Loucy (cell line): Measurements from ENCODE around the gene DIRAS1.

Experiments
- EZH2phosphoT487 ChIP-seq: fragments of 200-600 bp; IDR thresholded peaks from 2 replicates; pipeline ENCODE4 v1.6.1; 2018; ENCODE audit warnings: antibody characterized with exemption, mild to moderate bottlenecking, moderate library complexity, borderline replicate concordance
- TF ChIP-seq, protein P1 (sequence below): fragments of 200-600 bp; sonication (generic); conservative IDR thresholded peaks from 2 replicates; pipeline ENCODE4 v1.5.1; 2014; ENCODE audit warnings: mild to moderate bottlenecking, antibody characterized with exemption, low read length

DNA sequence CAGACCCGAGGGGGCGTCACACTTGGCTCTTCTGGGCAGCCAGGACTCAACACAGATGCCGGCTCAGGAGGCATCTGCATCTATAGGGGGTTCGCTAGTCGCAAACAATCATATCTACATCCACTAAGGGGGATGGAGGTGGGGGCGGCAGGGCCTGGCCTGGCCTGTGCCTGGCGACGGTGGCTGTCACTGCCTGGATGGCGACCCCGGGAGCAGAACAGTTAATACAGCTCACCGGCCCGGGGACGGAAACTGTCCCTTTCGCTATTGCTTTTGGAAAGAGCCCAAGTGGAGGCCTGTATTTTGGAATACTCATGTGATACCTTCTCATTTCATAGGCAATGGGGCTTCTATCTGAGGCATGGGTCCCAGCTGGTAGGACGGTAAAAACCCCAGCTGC lies 44.2 kb upstream of the DIRAS1 start:
- TF ChIP-seq, protein P1, sequence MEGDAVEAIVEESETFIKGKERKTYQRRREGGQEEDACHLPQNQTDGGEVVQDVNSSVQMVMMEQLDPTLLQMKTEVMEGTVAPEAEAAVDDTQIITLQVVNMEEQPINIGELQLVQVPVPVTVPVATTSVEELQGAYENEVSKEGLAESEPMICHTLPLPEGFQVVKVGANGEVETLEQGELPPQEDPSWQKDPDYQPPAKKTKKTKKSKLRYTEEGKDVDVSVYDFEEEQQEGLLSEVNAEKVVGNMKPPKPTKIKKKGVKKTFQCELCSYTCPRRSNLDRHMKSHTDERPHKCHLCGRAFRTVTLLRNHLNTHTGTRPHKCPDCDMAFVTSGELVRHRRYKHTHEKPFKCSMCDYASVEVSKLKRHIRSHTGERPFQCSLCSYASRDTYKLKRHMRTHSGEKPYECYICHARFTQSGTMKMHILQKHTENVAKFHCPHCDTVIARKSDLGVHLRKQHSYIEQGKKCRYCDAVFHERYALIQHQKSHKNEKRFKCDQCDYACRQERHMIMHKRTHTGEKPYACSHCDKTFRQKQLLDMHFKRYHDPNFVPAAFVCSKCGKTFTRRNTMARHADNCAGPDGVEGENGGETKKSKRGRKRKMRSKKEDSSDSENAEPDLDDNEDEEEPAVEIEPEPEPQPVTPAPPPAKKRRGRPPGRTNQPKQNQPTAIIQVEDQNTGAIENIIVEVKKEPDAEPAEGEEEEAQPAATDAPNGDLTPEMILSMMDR = no peak
- TF ChIP-seq EZH2phosphoT487 = no peak
